Measurements from ENCODE around the gene HLA-DOA. TPM values are rescaled to one million over a fixed set of nuclear protein-coding genes. Genes with fewer than 3 reads are reported as not detected.

Gene HLA-DOA
- total and polyA plus RNA-seq, 12 donors: 0.94 to 61.9 (median 13.6) TPM

- H3K27me3 ChIP-seq: peaks cover 10% of the 10 kb centered on the region
- H3K36me3 ChIP-seq (replicated peaks in 1 of 2): no peaks in the 10 kb centered on the region
- H3K4me1 ChIP-seq (replicated peaks in 1 of 2): peaks cover 12 to 15% of the 10 kb centered on the region in 2 donors
- WGBS, 4 donors: 66 to 70% (median 68%) methylated on average over 4 of the region's 4 CpGs
- no peak for DNase-seq
- intact Hi-C loops (cut with DNase I): loop anchor here (5.0 to 10.0 kb wide), 3 partner anchors 65 to 228 kb away; no protein-coding TSS in a partner anchor
- no peak for TF ChIP-seq CTCF (IDR thresholded peaks at IDR 0.05)
- no peak for TF ChIP-seq POLR2A (IDR thresholded peaks at IDR 0.05)
- H3K4me3 ChIP-seq: no peak overlapping the region
- no peaks in the 10 kb centered on the region for H3K9me3 ChIP-seq (replicated peaks in 1 of 3)
- peak overlapping the region in 1 of 5 donors; percentile 69 for H3K27ac ChIP-seq
These were observed 7.6 kb upstream of the HLA-DOA start for GRCh38 chr6:33017018-33017417.

GRCh38 chr6:33015798-33016197 is 6.4 kb upstream of the HLA-DOA start:
- H3K27ac ChIP-seq: no peak overlapping the region
- WGBS, 4 donors: 75 to 79% (median 77%) methylated on average over 11 of the region's 11 CpGs
- intact Hi-C loops (cut with DNase I): loop anchor here (5.0 to 10.0 kb wide), 3 partner anchors 67 to 229 kb away; no protein-coding TSS in a partner anchor
- H3K27me3 ChIP-seq: peaks cover 10% of the 10 kb centered on the region
- H3K4me1 ChIP-seq (replicated peaks in 1 of 2): peaks cover 12 to 15% of the 10 kb centered on the region in 2 donors
- no peaks in the 10 kb centered on the region for H3K9me3 ChIP-seq (replicated peaks in 1 of 3)
- DNase-seq: no peak
- no peak for TF ChIP-seq CTCF (IDR thresholded peaks at IDR 0.05)
- TF ChIP-seq POLR2A (IDR thresholded peaks at IDR 0.05): no peak
- no peak overlapping the region for H3K4me3 ChIP-seq
- H3K36me3 ChIP-seq (replicated peaks in 1 of 2): no peaks in the 10 kb centered on the region

- no peaks in the 10 kb centered on the region for H3K9me3 ChIP-seq (replicated peaks in 1 of 3)
- peaks cover 12 to 15% of the 10 kb centered on the region in 2 donors for H3K4me1 ChIP-seq (replicated peaks in 1 of 2)
- intact Hi-C loops (cut with DNase I): loop anchor here (5.0 to 10.0 kb wide), 3 partner anchors 67 to 230 kb away; no protein-coding TSS in a partner anchor
- peaks cover 10% of the 10 kb centered on the region for H3K27me3 ChIP-seq
- DNase-seq: peak; percentile 38 to 74 (median 64)
- TF ChIP-seq POLR2A (IDR thresholded peaks at IDR 0.05) (no peak), CTCF (IDR thresholded peaks at IDR 0.05) (peak; percentile 75 to 88 (median 83))
- H3K36me3 ChIP-seq (replicated peaks in 1 of 2): no peaks in the 10 kb centered on the region
- peak overlapping the region in 1 of 5 donors; percentile 59 for H3K27ac ChIP-seq
- no peak overlapping the region for H3K4me3 ChIP-seq
- WGBS, 4 donors: 15 to 20% (median 16%) methylated on average over 6 of the region's 6 CpGs
These were observed 5.6 kb upstream of the HLA-DOA start for GRCh38 chr6:33014841-33015634.

GRCh38 chr6:33013608-33014007 is 4.2 kb upstream of the HLA-DOA start:
- H3K4me1 ChIP-seq (replicated peaks in 1 of 2): peaks cover 7 to 9% of the 10 kb centered on the region in 2 donors
- no peaks in the 10 kb centered on the region for H3K36me3 ChIP-seq (replicated peaks in 1 of 2)
- no peaks in the 10 kb centered on the region for H3K9me3 ChIP-seq (replicated peaks in 1 of 3)
- intact Hi-C loops (cut with DNase I): loop anchor here in 1 of 2 donors (5.0 to 10.0 kb wide), 3 partner anchors 69 to 231 kb away; no protein-coding TSS in a partner anchor
- no peak for TF ChIP-seq POLR2A (IDR thresholded peaks at IDR 0.05)
- no peak for TF ChIP-seq CTCF (IDR thresholded peaks at IDR 0.05)
- WGBS, 4 donors: 42 to 53% (median 52%) methylated on average over 4 of the region's 4 CpGs
- H3K27me3 ChIP-seq: peaks cover 10% of the 10 kb centered on the region
- DNase-seq: no peak
- H3K4me3 ChIP-seq: no peak overlapping the region
- H3K27ac ChIP-seq: no peak overlapping the region

Data from adrenal gland (tissue), 12 donors.